ENCODE data around the gene NXPE1.
A peak's percentile ranks its signal among the peaks of the same experiment; 100 is the strongest.

Gene NXPE1

DNA sequence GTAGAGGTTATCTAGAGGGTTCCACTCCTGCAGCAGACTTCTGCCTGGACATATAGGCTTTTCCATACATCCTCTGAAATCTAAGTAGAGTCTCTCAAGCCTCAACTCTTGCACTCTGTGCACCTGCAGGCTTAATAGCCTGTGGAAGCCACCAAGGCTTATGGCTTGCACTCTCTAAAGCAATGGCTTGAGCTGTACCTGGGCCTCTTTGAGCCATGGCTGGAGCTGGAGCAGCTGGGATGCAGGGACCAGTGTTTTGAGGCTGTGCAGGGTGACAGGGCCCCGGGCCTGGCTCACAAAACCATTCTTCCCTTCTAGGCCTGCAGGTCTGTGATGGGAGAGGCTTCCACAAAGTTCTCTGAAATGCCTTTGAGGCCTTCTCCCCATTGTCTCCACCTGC is 38.8 kb upstream of the NXPE1 start:
- TF ChIP-seq, protein P1, sequence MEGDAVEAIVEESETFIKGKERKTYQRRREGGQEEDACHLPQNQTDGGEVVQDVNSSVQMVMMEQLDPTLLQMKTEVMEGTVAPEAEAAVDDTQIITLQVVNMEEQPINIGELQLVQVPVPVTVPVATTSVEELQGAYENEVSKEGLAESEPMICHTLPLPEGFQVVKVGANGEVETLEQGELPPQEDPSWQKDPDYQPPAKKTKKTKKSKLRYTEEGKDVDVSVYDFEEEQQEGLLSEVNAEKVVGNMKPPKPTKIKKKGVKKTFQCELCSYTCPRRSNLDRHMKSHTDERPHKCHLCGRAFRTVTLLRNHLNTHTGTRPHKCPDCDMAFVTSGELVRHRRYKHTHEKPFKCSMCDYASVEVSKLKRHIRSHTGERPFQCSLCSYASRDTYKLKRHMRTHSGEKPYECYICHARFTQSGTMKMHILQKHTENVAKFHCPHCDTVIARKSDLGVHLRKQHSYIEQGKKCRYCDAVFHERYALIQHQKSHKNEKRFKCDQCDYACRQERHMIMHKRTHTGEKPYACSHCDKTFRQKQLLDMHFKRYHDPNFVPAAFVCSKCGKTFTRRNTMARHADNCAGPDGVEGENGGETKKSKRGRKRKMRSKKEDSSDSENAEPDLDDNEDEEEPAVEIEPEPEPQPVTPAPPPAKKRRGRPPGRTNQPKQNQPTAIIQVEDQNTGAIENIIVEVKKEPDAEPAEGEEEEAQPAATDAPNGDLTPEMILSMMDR (IDR thresholded peaks at IDR 0.05) = no peak

DNA sequence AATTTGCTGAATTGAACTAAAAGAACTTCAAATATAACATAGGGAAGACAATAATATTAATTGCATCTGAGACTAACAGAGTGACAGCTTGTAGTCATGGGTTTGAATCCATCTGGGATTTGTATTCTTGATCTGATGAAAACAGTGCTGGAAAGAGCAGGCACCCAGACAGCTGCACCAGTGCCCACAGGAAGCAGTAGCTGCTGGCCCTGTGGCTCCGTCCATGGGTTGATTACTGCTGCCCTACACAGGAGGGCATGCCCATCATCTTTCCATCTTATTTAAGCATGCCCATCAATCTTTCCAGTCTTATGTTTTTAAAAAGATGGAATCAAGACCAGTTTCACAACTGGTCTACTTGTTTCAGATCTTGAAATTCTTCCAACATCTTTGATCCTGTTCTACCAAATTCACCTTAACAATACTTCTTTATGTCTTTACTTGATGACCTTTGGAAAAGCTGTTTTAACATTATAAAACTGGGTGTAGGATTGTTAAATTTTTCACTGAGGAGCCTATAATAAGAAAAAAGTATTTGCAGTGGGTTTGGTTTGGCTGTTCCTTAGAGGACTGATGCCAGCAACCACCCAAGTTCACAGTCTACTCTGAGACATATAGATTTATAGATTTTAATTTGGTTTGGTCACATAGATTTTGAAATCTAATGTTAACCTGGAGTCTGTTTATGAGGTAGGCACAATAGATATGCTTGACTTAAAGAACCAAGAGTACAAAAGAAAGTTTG is 36.7 kb upstream of the NXPE1 start:
- TF ChIP-seq, protein P1 (IDR thresholded peaks at IDR 0.05) = no peak

DNA sequence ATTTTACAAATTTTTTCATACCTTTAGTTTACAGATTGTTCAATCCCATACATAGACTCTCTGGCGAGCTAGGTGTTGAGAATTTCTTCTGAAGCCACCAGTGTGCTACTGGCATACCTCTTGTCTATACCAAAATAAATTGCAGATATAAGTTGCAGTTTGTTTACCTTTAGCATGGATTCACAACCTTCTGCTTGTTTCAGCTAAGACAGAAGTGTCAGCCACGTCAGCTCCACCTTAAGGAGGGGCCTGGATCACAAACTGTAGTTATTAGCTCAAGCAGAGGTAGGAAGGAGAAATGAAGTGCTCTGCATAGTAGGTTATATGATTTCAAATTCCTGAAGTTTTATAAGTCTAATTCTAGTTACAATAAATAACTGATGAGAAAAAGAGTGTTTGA is 35.9 kb upstream of the NXPE1 start, which contains the start of gene NXPE4:
TSS of gene NXPE4 (minus strand) at position 216 of the 400 bp plus-strand sequence. CDS start 1,027 bp downstream, outside the sequence.
- TF ChIP-seq, protein P1 (IDR thresholded peaks at IDR 0.05) = no peak

GRCh38 chr11:114594703-114595102 is 35.0 kb upstream of the NXPE1 start:
- TF ChIP-seq, protein P1 (IDR thresholded peaks at IDR 0.05) = no peak

DNA sequence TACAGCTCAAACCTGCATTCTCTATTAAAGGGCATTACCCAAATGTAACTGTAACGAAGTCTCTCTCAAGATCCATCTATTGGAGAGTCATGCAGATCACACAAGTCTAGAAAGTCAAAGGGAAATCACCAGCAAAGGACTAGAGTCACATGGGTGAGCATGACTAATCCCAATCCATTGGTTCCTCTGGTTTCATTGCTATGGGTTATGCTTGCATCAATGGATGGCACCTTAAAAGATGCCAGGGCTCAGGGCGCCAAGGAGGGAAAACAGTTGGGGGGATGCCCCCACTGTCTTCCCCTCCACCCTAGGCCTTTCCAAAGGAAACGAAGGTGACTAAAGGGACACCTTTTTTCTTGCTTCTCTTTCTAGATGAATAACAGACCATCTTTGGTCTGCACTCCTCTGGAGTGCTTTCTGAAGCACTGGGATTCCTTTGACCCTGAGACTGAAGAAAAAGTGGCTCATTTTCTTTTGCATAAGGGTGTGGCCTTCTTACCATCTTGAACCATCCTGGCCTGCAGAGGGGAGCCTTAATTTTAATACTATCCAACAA is 27.8 kb upstream of the NXPE1 start:
- TF ChIP-seq, protein P1 (IDR thresholded peaks at IDR 0.05) = no peak

DNA sequence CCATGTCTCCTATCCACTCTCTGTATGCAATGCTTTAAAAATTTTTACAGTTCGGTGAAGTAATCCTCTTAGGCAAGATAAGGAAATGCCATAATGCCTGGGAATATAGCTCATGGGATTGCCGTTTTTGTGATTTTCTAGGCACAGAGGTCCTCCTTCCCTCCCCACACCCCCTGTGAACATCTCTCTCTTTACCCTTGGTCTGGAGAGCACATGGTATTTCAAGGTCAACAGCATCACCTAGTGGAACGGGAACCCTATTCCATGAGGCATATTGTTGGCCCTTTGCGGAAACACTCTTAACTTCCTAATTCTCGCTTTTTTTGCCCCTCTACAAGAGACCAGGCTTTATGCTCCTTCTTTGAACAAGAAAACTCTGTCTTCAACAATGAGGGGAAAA is 27.1 kb upstream of the NXPE1 start:
- TF ChIP-seq, protein P1 (IDR thresholded peaks at IDR 0.05) = peak; percentile 42; the same call in 1 of the 2 replicates

- TF ChIP-seq, protein P1 (IDR thresholded peaks at IDR 0.05) = no peak
Measured at GRCh38 chr11:114571712-114572111, 12.0 kb upstream of the NXPE1 start.
